Body of pancreas (tissue), 4 donors: Measurements from ENCODE around the gene BRICD5. TPM values are rescaled to one million over a fixed set of nuclear protein-coding genes. Genes with fewer than 3 reads are reported as not detected.

Source experiments
- ATAC-seq: fragments of 150-250 bp; one replicate; pipeline ENCODE4 v1.9.1; 2016
- DNase-seq, 4 donors: peaks; one replicate each; pipeline ENCODE4 v3.0.0-alpha.2; 2019
- H3K27ac ChIP-seq, 4 donors: fragments of 200-600 bp; sonication (generic); 1 replicate in 3 of 4; 2 replicates in 1 of 4; pipeline versions ENCODE4 v1.5.1 to v1.6.1; 2016 to 2019; ENCODE audit warnings: mild to moderate bottlenecking in 1 of 4, mixed read lengths in 1 of 4, moderate library complexity in 1 of 4
- H3K27me3 ChIP-seq, 2 donors: fragments of 200-600 bp; sonication (generic); one replicate each; pipeline ENCODE4 v1.6.0; 2016; ENCODE audit warnings: mild to moderate bottlenecking in 1 of 2
- H3K36me3 ChIP-seq, 2 donors: fragments of 200-600 bp; sonication (generic); replicated peaks in 1 of 2; 2 replicates each; pipeline ENCODE4 v1.5.1; 2016; ENCODE audit warnings: low read depth in 2 of 2; ENCODE audit not compliant: insufficient read depth in 1 of 2
- H3K4me1 ChIP-seq: fragments of 200-600 bp; sonication (generic); one replicate; pipeline ENCODE4 v1.6.0; 2016
- H3K4me3 ChIP-seq, 2 donors: fragments of 200-600 bp; sonication (generic); 1 replicate in 1 of 2; 2 replicates in 1 of 2; pipeline ENCODE4 v1.5.1; 2016 to 2019
- H3K9me3 ChIP-seq, 3 donors: fragments of 200-600 bp; sonication (generic); 1 replicate in 2 of 3; 2 replicates in 1 of 3; pipeline ENCODE4 v1.5.1; 2016
- CTCF ChIP-seq, 7 experiments: fragments of 450-650 bp in 4 of 7; fragments of 200-600 bp in 3 of 7; sonication (generic) in 3 of 7; IDR thresholded peaks; one replicate each; pipeline ENCODE4 v1.5.1; 2016 to 2019; ENCODE audit warnings: antibody characterized with exemption in 7 of 7
- POLR2A ChIP-seq, 3 donors: fragments of 450-650 bp; IDR thresholded peaks; one replicate each; pipeline ENCODE4 v1.6.1; 2016; ENCODE audit warnings: antibody characterized with exemption in 3 of 3, mild to moderate bottlenecking in 2 of 3
- WGBS, 2 donors: methylation state at CpG; one replicate each; pipeline ENCODE4 v1.1.5; 2017; 5-methylcytosine and 5-hydroxymethylcytosine counted together
- intact Hi-C: fragments of 100-400 bp; cut with DNase I; formaldehyde crosslinking; loops from one replicate; pipeline ENCODE4 v1.15.1; 2023
- total RNA-seq, 2 donors: library from RNA; depleted of rRNA; stranded (reverse); fragments of >200 nt; gene quantifications; one replicate each; pipeline ENCODE4 v1.1.0, GENCODE V29; 2016

BRICD5 gene
- total RNA-seq, 2 donors from 2014 or later: 1.8 to 3.3 TPM

DNA sequence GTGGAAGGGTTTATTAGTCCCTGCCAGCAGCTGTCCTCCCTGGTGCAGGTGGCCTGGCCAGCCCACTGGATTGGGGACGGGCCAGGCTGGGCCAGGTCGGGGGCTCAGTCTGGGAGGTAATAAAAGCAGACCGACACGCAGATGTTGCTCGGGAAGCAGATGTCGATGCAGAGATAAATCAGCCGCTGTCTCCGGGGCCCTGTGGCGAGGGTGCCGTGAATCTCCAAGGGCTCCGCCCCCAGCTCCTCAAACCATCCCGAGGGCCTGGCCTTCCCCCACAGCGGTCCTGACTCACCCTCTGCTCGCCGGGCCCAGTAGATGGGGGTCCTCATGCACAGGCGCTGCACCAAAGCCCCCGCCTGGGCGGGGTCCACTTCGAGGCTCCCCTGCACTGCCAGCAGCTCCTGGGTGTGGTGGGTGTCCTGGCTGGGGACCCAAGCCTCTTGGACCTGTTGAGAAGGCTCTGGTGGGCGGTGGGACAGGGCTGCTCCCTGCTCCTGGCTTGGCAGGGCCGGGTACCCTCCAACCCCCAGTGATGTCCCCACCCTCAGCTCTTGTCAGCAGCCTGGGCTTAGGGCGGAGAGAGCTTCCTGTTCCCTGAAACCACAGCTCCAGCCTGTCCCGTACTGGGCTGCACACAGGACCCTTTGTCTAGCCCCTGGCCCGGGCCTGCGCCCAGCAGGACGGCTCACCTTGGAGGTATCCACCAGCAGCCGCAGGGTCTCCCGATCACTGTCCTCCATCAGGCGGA, 1.2 kb downstream of the BRICD5 start:
- Histone ChIP-seq H3K27ac (no peak overlapping the region), H3K27me3 (no peaks in the 10 kb centered on the region), H3K9me3 (no peaks in the 10 kb centered on the region), H3K4me3 (no peak overlapping the region), H3K36me3 (peaks cover 0 to 18% of the 10 kb centered on the region in 2 donors), H3K4me1 (peaks cover 43% of the 10 kb centered on the region)
- intact Hi-C loops: no loop called here
- DNase-seq (no peak), ATAC-seq (no peak)
- TF ChIP-seq CTCF (IDR thresholded peaks at IDR 0.05) (no peak), POLR2A (IDR thresholded peaks at IDR 0.05) (no peak)
- WGBS, 2 donors: 85% methylated on average over 20 of the region's 29 CpGs; no CpG with 5 or more reads in 1 of the 2 donors

DNA sequence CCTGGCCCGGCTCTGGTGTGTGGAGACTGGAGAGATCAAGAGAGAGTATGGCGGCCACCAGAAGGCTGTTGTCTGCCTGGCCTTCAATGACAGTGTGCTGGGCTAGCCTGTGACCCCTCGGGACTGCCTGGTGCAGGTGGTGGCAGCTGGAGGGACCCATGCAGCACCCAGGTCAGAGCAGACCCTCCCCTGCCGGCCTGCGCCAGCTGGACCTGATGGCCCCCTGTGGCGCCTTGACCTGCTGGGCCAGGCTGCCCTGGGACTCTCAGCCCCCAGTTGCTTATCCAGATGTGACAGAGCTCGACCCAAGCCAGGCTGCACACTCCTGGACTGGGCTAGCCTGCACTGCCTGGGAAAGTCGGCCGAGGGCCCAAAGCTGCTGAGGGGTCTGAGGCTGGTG, 1.9 kb downstream of the BRICD5 start:
- Histone ChIP-seq H3K36me3 (peaks cover 0 to 18% of the 10 kb centered on the region in 2 donors), H3K4me1 (peaks cover 40% of the 10 kb centered on the region), H3K9me3 (no peaks in the 10 kb centered on the region), H3K4me3 (no peak overlapping the region), H3K27me3 (no peaks in the 10 kb centered on the region), H3K27ac (no peak overlapping the region)
- no peak for TF ChIP-seq POLR2A (IDR thresholded peaks at IDR 0.05)
- no peak for ATAC-seq
- DNase-seq: no peak
- 87% methylated on average over 8 of the region's 9 CpGs; no CpG with 5 or more reads in 1 of the 2 donors for WGBS, 2 donors
- intact Hi-C loops: no loop called here

DNA sequence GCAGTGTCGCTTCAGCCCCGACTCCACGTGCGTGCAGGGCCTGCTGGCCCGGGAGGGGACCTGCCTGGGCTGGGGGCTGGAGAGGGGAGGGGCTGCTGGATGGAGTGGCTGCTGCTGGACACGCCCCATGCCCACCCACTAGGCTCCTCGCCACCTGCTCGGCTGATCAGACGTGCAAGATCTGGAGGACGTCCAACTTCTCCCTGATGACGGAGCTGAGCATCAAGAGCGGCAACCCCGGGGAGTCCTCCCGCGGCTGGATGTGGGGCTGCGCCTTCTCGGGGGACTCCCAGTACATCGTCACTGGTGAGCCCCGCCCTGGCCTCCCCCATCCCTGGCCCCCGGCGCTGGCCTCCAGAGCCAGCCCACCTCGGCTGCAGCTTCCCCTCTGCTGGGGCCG, 2.4 kb downstream of the BRICD5 start:
- Histone ChIP-seq H3K36me3 (peaks cover 0 to 18% of the 10 kb centered on the region in 2 donors), H3K27ac (no peak overlapping the region), H3K9me3 (no peaks in the 10 kb centered on the region), H3K4me3 (no peak overlapping the region), H3K27me3 (no peaks in the 10 kb centered on the region), H3K4me1 (peaks cover 35% of the 10 kb centered on the region)
- intact Hi-C loops: no loop called here
- no peak for TF ChIP-seq CTCF (IDR thresholded peaks at IDR 0.05)
- TF ChIP-seq POLR2A (IDR thresholded peaks at IDR 0.05): no peak
- ATAC-seq (no peak), DNase-seq (no peak)
- WGBS, 2 donors: 83 to 96% methylated on average over 9 to 23 of the region's 23 CpGs

GRCh38 chr16:2207872-2208271, 2.8 kb downstream of the BRICD5 start:
- WGBS, 2 donors: 81 to 83% methylated on average over 5 to 9 of the region's 9 CpGs
- Histone ChIP-seq H3K4me3 (no peak overlapping the region), H3K36me3 (peaks cover 0 to 18% of the 10 kb centered on the region in 2 donors), H3K27ac (no peak overlapping the region), H3K27me3 (no peaks in the 10 kb centered on the region), H3K9me3 (no peaks in the 10 kb centered on the region), H3K4me1 (peaks cover 31% of the 10 kb centered on the region)
- no peak for ATAC-seq
- no peak for DNase-seq
- intact Hi-C loops: no loop called here
- TF ChIP-seq CTCF (IDR thresholded peaks at IDR 0.05) (no peak), POLR2A (IDR thresholded peaks at IDR 0.05) (no peak)

GRCh38 chr16:2206780-2207433, 3.8 kb downstream of the BRICD5 start:
- ATAC-seq: no peak
- intact Hi-C loops: no loop called here
- peaks cover 21% of the 10 kb centered on the region for H3K4me1 ChIP-seq
- peaks cover 0 to 18% of the 10 kb centered on the region in 2 donors for H3K36me3 ChIP-seq
- DNase-seq: no peak
- no peak overlapping the region for H3K4me3 ChIP-seq
- H3K9me3 ChIP-seq: no peaks in the 10 kb centered on the region
- no peak for TF ChIP-seq POLR2A (IDR thresholded peaks at IDR 0.05)
- TF ChIP-seq CTCF (IDR thresholded peaks at IDR 0.05): no peak
- 93 to 100% methylated on average over 2 to 23 of the region's 23 CpGs for WGBS, 2 donors
- H3K27ac ChIP-seq: no peak overlapping the region
- H3K27me3 ChIP-seq: no peaks in the 10 kb centered on the region
